Measurements from ENCODE around the gene CLDN24. TPM values are rescaled to one million over a fixed set of nuclear protein-coding genes. Genes with fewer than 3 reads are reported as not detected.

CLDN24 gene
- total RNA-seq, 1 experiment from 2014 or later, result not detected

DNA sequence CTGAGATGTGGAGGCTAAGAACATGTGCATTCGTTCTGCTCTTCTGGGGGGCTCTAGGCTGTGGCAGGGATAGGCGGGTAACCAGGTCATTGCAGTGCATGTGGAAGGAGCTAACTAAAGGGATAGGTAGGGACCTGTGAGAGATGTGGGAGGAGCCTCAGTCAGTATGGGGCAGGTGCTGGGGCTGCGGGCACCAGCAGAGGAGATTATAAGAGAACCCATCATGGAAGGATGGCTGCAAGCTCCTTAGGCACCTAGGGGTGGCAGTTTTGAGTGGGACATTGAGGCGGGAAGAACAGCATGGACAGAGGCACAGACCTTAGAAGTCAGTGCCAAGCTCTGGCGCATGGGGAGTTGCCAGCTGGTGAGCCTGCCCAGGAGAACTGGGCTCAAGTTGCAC is 9.4 kb downstream of the CLDN24 start:
- Histone ChIP-seq H2AK5ac (ENCODE audit: insufficient read length, low read length) (no peak overlapping the region), H4K5ac (ENCODE audit: insufficient read length, low read depth, low read length) (no peak overlapping the region), H3K79me1 (ENCODE audit: insufficient read depth, low read depth, low read length, poor library complexity, severe bottlenecking) (no peaks in the 10 kb centered on the region), H3K14ac (ENCODE audit: insufficient read depth, low read length) (no peak overlapping the region), H2BK20ac (ENCODE audit: low read depth, low read length, poor library complexity, severe bottlenecking) (no peak overlapping the region), H4K91ac (ENCODE audit: insufficient read length, low read depth, low read length) (no peak overlapping the region), H3K23ac (ENCODE audit: insufficient read length, low read depth, low read length) (no peak overlapping the region), H3K27ac (ENCODE audit: insufficient read length, low read depth, low read length) (no peak overlapping the region), H3K23me2 (ENCODE audit: insufficient read length, low read depth, low read length, poor library complexity, severe bottlenecking) (no peaks in the 10 kb centered on the region), H3K79me2 (ENCODE audit: insufficient read depth, low read length) (no peaks in the 10 kb centered on the region), H4K8ac (replicated peaks; ENCODE audit: insufficient read length, low read depth, low read length) (no peak overlapping the region), H2BK120ac (ENCODE audit: low read depth, low read length, poor library complexity, severe bottlenecking) (no peak overlapping the region), H3K4ac (ENCODE audit: low read depth, low read length) (no peak overlapping the region), H3T11ph (ENCODE audit: low read length) (no peak overlapping the region), H2BK12ac (ENCODE audit: insufficient read length, low read depth, low read length) (no peak overlapping the region), H3K9me3 (ENCODE audit: control insufficient read depth, low read depth, low read length) (no peaks in the 10 kb centered on the region), H2BK5ac (ENCODE audit: insufficient read length, low read length) (no peak overlapping the region), H3K27me3 (ENCODE audit: insufficient read depth, low read length) (no peaks in the 10 kb centered on the region), H3K9ac (ENCODE audit: extremely low read depth, insufficient read length, low read length) (no peak overlapping the region), H3K18ac (ENCODE audit: insufficient read length, low read depth, low read length) (no peak overlapping the region), H2BK15ac (ENCODE audit: low read depth, low read length) (no peak overlapping the region), H2AFZ (ENCODE audit: low read length) (no peak overlapping the region), H3K56ac (ENCODE audit: insufficient read length, low read depth, low read length) (no peak overlapping the region), H4K20me1 (ENCODE audit: control insufficient read depth, insufficient read depth, insufficient read length) (no peaks in the 10 kb centered on the region), H3K4me1 (ENCODE audit: insufficient read depth, low read length) (no peaks in the 10 kb centered on the region), H3K4me2 (ENCODE audit: insufficient read depth, insufficient read length, low read length) (no peak overlapping the region)
- TF ChIP-seq, protein P1, sequence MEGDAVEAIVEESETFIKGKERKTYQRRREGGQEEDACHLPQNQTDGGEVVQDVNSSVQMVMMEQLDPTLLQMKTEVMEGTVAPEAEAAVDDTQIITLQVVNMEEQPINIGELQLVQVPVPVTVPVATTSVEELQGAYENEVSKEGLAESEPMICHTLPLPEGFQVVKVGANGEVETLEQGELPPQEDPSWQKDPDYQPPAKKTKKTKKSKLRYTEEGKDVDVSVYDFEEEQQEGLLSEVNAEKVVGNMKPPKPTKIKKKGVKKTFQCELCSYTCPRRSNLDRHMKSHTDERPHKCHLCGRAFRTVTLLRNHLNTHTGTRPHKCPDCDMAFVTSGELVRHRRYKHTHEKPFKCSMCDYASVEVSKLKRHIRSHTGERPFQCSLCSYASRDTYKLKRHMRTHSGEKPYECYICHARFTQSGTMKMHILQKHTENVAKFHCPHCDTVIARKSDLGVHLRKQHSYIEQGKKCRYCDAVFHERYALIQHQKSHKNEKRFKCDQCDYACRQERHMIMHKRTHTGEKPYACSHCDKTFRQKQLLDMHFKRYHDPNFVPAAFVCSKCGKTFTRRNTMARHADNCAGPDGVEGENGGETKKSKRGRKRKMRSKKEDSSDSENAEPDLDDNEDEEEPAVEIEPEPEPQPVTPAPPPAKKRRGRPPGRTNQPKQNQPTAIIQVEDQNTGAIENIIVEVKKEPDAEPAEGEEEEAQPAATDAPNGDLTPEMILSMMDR (conservative IDR thresholded peaks at IDR 0.05), result no peak
- no peaks in the 10 kb centered on the region for H3K27me3 Mint-ChIP-seq (ENCODE audit: low read depth)
- WGBS (ENCODE audit: extremely low coverage, insufficient read length, low lambda C conversion rate), result no CpG with 5 or more reads among the region's 5 CpGs
- H3K4me3 Mint-ChIP-seq, result no peak overlapping the region
- H3K9me3 Mint-ChIP-seq, result no peaks in the 10 kb centered on the region
- peaks cover 20 to 69% (median 53%) of the 10 kb centered on the region in 3 experiments for H3K36me3 Mint-ChIP-seq (ENCODE audit: insufficient read depth in 1 of 3, low read depth in 3 of 3)
- no peak for DNase-seq
- no peaks in the 10 kb centered on the region for H3K4me1 Mint-ChIP-seq
- H3K27ac Mint-ChIP-seq, result peak overlapping the region in 1 of 3 experiments; percentile 71; a peak in 4 of 7 replicates
